IPS DF 19.7 (cell line): ENCODE measurements around the gene PCDH15.

Experiments
- DNase-seq: peaks from one replicate; pipeline ENCODE4 v3.0.0-alpha.2; 2013; ENCODE audit warnings: low read depth, low spot score

The PCDH15 gene

DNA sequence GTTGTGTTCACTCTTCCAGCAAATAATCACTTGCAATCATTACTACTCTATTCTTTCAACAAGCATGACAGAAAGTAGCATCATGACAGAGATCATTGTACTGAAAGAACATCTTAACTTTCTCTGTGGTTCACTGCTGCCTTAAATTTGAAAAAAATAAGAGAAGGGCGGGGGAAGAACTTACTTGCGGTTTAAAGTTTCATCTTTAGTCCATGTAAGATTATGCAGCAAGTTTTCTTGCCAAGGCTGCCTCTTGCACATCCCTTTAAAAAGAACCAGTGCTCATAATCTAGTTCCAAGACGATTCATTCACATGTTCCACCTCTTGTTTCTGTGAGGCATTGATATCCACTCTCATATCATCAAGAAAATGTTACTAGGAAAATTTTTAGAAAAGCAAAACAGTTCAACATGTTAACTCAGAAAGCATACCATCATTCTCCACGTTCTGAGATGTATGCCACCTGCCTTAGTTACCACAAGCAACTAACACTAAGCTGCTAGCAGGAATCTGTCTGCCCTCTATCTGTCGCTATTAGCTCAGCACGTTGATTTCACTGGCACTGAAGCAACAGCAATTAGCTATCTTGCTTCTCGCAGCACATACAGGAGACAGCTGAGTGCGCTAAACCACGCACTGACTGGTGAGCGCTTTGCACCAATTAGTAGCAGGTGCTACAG, at the start of gene PCDH15:
Gene PCDH15, minus strand, starts transcription at position 491 of the 681 bp plus-strand sequence. CDS start 136,969 bp downstream, outside the sequence.
- DNase-seq, result peak; percentile 74

DNA sequence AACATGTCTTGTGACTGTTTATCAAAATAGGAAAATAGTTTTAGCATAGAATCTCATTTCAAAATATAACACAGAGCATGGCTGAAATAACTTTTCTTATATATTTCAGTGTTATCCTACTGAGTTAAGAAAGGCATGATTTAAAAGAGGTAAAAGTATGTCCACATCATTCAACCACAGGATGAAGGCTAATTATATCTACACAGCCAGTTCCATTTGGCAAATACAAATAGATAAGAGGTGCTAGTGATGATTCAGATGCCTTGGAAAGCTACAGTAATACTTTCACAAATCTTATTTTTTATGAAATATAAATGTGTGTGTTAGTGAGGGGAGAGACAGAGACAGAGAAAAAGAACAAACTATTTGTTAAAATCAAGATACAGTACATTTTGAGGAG, 42.9 kb upstream of the PCDH15 start:
- no peak for DNase-seq

DNA sequence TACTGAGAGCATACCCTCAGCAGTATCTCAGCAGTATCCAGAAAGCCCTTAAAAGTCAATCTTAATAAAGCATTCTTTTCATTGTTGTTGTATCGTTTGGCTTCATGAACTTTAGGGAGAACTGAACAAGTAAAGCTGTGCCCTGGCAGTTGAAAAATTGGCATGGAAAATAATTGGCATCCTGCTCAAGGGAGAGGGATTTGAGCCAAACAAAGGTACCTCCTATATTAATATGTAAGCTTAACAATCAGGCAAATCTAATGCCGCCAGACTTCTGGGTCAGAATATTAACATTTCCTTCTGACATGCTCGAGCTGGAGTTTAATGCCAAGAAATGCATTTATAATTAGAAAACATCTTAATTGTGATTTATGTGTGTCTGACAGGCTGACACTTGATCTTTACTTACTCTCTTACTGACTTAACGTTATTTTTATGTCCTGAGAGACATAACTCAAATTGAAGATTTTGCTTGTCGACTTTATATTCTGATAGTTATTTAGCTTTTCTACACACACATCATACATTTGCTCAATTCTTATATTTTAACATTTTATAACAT, 42.1 kb upstream of the PCDH15 start:
- DNase-seq, result no peak

DNA sequence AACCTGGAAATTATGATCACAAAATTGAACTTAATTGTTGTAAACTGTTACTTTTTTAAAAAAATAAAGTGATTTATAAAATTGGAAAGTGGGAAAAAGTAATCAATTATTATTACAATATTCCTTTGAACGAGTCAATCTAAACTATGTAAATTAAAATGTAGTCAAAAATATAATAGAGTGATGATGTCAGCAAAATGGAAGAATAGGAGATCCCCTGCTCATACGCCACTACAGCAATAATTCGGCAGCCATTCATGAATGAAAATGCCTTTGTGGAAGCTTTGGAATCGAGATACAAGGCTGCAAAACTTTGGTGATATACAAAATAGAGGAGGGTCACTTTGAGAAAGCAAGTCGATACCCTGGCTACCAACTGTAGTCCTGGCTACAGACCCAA, 36.4 kb upstream of the PCDH15 start:
- no peak for DNase-seq

DNA sequence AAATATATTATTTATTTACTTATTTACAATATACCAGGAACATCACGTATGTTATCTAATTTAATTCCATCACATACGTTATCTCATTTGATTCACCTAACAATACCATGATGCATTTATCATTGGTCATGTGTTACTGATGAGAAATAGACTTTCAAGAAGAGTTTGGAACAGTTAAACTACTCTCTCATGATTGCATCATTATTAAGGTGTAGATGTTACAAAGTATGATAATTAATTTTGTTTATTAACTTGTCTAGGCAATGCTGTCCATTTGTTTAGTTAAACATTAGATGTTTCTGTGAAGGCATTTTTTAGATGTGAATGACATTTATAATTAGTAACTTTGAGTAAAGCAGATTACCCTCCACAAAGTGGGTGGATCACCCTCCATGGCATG, 32.0 kb upstream of the PCDH15 start:
- no peak for DNase-seq

DNA sequence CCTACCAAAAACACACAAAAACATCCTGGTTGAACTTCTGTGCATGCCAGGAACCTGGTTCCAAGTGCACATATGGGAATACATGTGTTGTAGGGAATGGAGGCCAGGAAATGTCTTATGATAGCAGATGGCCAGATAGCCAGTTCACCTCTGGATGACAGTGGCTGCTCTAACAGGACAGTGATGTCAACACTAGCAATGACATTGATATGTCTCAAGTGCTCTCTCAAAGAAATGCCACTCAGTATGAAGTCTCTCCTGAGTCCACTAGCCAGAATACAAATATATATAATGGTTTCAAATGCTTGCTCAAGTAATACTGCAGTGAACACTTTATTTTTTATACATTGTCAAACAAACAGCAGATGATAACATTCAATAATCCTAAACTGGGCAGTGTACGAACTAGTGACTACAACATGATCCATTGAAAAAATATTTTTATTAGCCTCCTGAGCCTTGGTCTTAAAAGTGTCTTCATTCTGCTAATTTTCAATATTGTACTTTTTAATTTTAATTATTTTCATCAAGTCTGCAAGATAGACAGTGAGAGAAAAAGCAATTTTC, 26.0 kb upstream of the PCDH15 start:
- DNase-seq, result no peak

DNA sequence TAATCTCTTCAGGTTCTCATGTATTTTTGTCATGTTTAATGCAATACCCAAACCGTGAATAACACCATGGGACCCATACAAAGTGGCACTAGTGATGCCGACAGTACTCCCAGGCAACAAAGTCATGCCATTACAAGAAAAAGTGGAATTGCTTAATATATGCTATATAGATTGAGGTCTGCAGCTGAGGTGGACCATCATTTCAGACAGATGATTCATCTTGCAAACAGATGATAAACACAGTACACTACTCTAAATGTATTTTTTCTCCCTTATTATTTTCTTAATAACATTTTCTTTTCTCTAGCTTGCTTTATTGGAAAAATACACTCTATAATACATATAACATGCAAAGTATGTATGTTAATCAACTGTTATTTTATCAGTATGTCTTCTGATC, 14.6 kb upstream of the PCDH15 start:
- DNase-seq, result no peak

DNA sequence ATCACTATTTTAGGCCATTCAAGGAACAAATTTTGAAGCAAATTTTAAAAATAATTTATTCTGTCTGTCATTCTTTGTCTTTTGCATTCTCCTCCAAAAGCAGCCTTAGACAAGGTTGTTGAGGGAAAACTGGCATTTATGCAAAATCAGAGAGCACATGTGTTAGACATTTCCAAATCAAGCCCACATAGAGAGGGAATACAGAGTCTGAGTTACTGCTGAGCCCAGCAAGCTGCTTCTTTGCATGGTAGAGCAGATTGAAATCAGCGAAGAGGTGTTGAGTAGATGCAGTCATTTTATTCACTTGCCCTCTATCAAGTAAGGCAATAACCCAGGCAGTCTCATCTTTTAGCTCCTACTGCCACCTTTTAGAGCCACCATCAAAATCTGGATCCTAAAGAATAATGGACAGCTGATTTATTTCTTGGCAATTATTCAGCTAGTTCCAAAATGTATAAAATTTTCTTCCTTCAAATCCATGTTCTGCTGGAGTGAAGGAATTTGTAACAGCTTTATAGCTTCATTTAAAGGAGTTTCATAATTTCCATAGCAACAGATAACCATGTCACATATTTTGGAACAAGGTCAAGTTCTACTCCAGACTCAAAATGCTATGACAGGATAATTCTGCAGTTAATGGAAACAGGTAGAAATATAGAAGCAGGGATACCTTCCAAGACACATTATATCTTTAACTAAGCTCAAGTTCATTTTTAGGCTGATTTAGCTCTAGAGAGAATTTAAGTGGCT, 7.3 kb upstream of the PCDH15 start:
- DNase-seq, result no peak

DNA sequence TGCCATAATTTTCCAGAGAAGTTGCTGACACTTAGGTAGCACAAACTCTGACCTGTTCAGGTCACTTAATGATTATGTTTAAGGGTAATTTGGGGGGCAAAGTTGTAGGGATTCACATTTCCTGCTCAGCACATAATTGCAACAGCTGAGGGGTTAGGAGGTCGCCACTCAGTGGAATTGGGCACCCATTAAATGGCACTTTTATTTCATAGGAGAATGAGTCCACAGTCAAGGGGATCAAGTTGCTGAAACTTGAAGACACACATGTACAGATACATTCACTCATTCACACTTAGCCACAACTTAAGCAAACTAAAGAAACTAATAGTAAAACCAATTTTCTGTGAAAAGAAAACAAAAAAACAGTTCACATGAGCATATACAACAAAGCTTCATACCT, 1.5 kb downstream of the PCDH15 start:
- DNase-seq, result no peak

DNA sequence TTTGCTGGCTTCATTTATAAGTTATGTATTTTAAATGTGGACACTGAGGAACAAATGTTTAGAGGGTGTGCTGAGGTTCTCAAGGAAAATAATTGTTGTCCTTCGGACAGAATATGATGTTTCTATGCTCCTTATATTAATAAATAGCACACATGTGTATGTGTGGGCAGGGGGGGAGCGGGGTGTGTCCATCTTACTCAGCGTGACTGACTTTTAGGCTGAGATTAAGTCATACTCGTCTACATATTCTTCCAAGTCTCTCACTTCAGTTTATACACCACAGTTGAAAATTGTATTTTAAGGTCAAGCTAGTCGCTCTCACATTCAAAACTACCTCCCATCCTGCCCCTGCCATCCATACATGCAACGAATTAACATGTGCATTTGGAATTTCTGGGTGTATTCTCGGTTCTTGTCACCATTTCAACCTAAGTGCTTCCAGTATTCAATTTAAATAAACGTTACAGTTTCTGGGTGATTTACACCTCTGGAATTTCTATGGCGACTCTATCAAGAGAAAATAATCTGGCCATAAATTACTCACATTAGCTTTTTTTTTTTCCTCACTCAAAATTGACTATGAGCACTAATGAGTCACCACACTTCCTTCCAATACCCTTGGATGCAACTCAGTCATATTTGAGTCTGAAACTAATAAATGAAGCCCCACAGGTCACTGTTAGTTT, 3.3 kb downstream of the PCDH15 start:
- DNase-seq, result no peak

DNA sequence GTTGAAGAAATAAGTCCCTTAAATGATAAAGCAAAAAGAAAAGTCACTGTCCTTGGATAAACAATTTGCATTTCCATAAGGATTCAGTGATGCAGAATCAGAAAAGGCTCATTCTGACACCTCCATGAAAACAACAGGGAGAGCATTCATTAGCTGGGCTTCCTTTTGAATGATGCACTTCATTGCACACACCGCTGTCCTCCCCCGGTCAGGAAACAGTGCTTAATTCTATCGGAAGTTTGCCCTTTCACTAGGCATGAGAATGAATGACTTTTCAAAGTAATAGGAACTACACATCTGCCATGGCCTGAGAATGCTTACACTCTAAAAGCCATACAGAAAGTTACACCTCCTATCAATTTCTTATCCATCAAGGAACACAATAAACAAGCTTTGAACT, 4.2 kb downstream of the PCDH15 start:
- no peak for DNase-seq

DNA sequence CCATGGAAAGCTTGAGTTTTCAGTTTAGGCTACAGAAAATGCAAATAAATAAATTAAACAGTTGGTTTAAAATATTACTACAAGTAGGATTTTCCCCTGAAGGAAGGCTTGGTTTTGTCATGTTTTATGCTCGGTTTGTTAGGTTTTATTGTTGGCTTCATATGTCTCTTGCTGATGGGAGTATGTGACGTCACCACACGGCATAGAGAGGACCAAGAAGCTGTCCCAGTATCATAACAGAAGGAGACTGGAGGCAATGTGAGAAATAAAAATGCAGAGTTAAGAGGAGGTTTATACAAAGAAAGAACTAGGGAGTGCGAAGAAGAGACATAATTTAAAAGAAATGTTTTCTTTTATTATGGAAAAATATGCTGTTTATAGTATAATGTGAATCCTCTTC, 24.4 kb downstream of the PCDH15 start:
- no peak for DNase-seq

DNA sequence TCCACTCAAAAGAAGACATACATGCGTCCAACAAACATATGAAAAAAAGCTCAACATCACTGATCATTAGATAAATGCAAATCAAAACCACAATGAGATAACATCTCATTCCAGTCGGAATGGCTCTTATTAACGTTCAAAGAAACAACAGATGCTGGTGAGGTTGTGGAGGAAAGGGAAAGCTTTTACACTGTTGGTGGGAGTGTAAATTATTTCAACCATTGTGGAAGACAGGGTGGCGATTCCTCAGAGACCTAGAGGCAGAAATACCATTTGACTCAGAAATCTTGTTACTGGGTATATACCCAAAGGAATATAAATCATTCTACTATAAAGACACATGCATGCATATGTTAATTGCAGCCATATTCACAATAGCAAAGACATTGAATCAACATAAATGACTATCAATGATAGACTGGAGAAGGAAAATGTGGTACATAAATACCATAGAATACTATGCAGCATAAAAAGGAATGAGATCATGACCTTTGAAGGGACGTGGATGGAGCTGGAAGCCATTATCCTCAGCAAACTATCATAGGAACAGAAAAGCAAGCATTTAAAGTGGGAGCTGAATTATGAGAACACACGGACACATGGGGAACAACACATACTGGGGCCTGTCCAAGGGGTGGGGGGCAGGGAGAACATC, 28.4 kb downstream of the PCDH15 start:
- DNase-seq, result no peak

DNA sequence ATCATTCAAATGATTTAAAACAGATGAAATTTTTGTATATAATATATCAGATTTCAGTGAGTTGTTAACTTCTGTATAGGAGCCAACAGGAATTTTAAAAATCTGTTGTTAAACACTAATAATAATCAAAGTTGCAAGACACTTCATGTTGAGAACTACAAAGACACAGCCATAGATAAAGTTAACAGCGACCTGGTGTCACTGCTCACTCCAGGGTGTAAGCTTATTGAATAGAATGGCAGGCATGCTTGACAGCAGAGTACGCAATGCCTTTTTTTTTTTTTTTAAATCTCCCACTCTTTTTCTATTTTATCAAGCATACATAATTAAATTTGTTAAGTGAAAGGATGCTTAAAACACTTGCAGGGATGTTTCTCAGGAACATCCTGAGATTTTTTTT, 32.0 kb downstream of the PCDH15 start:
- DNase-seq, result no peak

DNA sequence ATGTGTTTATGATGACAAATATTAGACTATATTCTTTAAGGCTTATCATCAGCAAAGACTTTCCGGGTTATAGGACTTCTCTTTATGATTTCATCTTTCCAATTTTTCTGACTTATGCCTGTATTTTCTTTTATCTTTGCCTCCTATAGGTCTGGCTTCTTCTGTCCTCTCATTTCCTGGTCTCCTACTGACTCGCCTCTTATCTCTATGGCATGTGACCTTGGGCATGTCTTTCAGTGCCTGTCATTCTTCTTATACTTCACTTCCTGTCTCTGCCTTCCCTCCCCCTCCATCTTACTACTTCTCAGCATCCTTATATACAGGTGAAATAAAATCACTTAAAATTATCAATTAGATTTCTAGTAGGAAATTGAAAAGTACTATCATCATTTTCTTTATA, 42.2 kb downstream of the PCDH15 start:
- DNase-seq, result no peak

DNA sequence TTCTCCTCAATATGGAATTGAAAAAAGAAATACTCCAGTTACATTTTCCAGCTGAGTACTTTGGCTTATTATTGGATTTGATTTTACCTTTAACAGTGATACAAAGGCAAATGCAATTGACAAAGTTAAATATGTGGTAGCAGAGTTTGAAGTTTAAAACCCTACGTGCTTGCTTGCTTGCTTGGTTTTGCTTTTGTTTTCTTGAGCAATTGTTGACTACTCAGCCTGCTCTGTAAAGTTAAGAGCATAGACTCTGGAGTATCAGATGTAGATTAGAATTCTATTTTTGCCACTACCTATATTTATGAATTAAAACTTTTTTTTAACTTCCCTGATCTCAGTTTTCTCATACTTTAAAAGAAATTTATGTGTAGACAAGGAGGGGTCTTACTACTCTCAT, 51.4 kb downstream of the PCDH15 start:
- no peak for DNase-seq

DNA sequence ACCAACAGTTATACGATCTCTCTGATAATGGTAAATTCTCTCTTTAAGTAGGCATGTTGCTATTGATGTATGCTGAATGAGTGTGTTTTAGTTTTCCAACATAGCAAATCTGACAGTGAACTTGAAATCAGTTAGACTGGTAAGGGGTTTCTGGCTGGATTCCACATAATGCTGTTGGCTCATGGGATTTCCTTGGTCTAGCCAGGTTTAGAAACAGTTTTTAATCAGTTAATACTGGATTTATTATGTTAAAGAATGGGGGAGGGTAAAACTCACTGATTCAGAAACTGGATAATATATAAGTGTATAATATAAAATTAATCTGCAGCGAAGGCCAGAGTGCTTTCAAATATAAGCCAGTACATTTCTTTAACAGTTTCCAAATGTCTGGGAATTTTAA, 55.6 kb downstream of the PCDH15 start:
- no peak for DNase-seq

DNA sequence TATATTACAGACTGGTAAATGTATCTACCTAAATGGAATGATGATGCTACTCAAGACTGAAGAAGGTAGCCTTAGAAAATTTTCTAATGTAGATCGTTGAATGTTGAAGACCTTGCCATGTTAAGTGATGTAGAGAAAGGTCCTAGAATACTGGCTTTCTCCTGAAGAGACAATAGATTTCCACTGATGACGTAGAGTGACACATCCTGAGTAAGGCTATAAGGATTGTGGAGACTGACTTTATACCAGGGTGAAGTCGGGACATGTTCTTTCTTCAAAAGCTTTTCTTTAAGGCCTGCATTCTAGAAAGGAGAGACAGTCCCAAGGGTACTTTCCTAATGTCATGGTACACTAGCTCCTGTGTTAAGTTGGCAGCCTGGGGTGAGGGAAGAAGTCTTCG, 58.6 kb downstream of the PCDH15 start:
- DNase-seq, result no peak

DNA sequence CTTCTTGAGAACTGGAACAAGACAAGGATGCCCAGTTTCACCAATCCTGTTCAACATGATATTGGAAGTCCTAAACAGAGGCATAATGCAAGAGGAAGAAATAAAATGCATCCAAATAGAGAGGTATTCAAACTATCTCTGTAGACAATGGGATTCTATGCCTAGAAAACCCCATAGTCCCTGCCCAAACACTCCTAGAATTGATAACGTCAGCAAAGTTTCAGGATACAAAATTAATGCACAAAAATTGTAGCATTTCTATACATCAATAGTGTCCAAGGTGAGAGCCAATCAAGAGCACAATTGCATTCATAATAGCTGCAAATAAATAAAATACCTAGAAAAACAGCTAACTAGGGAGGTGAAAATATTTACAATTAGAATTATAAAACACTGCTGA, 72.5 kb downstream of the PCDH15 start:
- no peak for DNase-seq

DNA sequence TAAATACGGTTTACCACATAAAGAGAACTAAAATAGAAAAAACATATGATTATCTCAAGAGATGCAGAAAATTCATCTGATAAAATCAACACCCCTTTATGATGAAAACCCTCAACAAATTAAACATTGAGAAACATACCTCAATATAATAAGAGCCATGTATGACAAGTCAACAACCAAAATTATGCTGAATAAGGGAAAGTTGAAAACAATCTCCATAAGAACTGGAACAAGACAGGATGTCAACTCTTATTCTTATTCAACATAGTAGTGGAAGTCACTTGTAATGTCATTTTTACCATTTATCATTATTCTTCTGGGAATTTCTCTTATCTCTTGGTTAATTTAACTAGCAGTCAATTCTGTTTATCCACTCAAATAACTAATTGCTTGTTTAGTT, 79.0 kb downstream of the PCDH15 start:
- no peak for DNase-seq

DNA sequence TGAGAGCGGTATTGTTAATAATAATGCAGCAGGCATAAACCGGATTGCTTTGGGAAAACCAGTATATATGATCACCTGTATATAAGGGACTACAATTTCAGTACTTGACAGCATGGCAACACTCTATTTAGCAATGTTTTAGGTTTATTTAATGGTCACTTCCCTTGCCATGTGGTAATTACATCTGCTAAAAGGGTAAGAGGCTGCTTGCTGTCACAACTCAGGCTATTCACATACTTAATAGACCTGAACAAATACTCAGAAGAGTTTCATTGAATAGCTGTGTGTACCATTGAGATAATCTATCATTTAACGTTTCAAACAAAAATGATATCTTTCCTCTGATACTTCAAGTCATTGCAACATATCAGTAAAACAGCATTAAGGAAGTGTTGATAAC, 90.1 kb downstream of the PCDH15 start:
- DNase-seq, result no peak

DNA sequence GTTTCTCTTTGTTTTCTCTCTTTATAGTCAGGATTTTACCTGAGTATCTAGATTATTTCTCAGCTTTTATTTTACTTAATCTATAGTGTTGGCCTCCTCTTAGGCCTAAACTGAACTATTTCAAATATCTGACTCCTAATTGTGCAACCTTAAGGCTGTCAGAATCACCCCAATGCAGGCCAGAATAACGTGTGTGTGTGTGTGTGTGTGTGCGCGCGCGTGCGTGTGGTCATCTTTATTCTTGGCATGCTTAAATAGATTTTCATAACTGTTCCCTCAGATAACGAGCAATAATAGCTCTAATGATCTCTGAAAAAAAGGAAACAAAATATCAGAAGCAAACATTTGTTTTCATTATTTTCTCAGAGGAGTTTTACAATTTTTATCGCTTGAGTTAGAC, 92.4 kb downstream of the PCDH15 start:
- no peak for DNase-seq
